ENCODE measurements around the gene MFSD12. TPM values are rescaled to one million over a fixed set of nuclear protein-coding genes. Genes with fewer than 3 reads are reported as not detected.

MFSD12 gene
- total and polyA plus RNA-seq, 2 of the 8 experiments (the other 6 are each of a cell fraction or from before 2014, with no cell fraction given) = 59.6 to 71.3 TPM

DNA sequence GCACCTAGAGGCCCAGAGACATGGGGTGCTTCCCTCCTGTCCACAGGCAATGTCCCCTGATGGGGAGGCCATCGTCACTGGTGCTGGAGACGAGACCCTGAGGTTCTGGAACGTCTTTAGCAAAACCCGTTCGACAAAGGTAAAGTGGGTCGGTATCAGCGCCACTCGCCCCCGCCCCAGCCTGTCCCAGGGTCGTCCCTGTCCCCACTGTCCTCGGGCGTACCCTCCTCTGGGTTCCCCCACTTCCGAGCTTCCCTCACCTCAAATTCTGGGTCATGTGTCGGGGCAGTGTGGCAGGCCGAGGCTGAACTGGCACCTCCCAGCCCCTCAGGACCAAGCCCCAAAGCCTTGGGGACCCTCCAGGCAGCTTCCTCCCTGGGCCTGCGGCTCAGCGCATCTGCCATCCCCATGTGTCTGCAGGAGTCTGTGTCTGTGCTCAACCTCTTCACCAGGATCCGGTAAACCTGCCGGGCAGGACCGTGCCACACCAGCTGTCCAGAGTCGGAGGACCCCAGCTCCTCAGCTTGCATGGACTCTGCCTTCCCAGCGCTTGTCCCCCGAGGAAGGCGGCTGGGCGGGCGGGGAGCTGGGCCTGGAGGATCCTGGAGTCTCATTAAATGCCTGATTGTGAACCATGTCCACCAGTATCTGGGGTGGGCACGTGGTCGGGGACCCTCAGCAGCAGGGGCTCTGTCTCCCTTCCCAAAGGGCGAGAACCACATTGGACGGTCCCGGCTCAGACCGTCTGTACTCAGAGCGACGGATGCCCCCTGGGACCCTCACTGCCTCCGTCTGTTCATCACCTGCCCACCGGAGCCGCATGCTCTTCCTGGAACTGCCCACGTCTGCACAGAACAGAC is 22.8 kb downstream of the MFSD12 start (continued):
- TF ChIP-seq TBP (IDR thresholded peaks at IDR 0.05; ENCODE audit: low read depth, low read length) (no peak), SP1 (IDR thresholded peaks at IDR 0.05; ENCODE audit: low read depth, low read length) (no peak), BCL11A (IDR thresholded peaks at IDR 0.05; ENCODE audit: low read depth in 2 of 2, low read length in 2 of 2) (no peak), YY1 (IDR thresholded peaks at IDR 0.05; ENCODE audit: low read depth, low read length) (no peak), GTF2F1 (IDR thresholded peaks at IDR 0.05; ENCODE audit: borderline replicate concordance, low read depth, low read length) (no peak), CBX8 (IDR thresholded peaks at IDR 0.05; ENCODE audit: borderline replicate concordance, low read depth, low read length) (no peak), JUND (IDR thresholded peaks at IDR 0.05; ENCODE audit: low read length) (no peak)

Measured in H1 (cell line).